Measurements from ENCODE around the gene MEOX2.

Gene MEOX2

GRCh38 chr7:15686295-15686956 lies at the start of gene MEOX2:
MEOX2 (minus strand) TSS chr7:15686683; CDS start chr7:15686402, 281 bp downstream.
- DNase-seq (ENCODE audit: low spot score), result no peak

GRCh38 chr7:15729746-15730145 lies 43.3 kb upstream of the MEOX2 start:
- DNase-seq (ENCODE audit: low spot score), result no peak

GRCh38 chr7:15725051-15725450 lies 38.6 kb upstream of the MEOX2 start:
- no peak for DNase-seq (ENCODE audit: low spot score)

GRCh38 chr7:15723841-15724240 lies 37.4 kb upstream of the MEOX2 start:
- no peak for DNase-seq (ENCODE audit: low spot score)

- DNase-seq (ENCODE audit: low spot score), result peak; percentile 16
Measured at GRCh38 chr7:15720849-15721471, 34.5 kb upstream of the MEOX2 start.

- no peak for DNase-seq (ENCODE audit: low spot score)
Measured at GRCh38 chr7:15719311-15719710, 32.8 kb upstream of the MEOX2 start.

GRCh38 chr7:15715435-15715834 lies 29.0 kb upstream of the MEOX2 start:
- no peak for DNase-seq (ENCODE audit: low spot score)

- peak; percentile 12 for DNase-seq (ENCODE audit: low spot score)
Measured at GRCh38 chr7:15709978-15710377, 23.5 kb upstream of the MEOX2 start.

GRCh38 chr7:15707570-15707969 lies 21.1 kb upstream of the MEOX2 start:
- no peak for DNase-seq (ENCODE audit: low spot score)

GRCh38 chr7:15703732-15704131 lies 17.2 kb upstream of the MEOX2 start:
- DNase-seq (ENCODE audit: low spot score), result no peak

- DNase-seq (ENCODE audit: low spot score), result no peak
Measured at GRCh38 chr7:15692501-15693020, 6.1 kb upstream of the MEOX2 start.

GRCh38 chr7:15688911-15689310 lies 2.4 kb upstream of the MEOX2 start:
- DNase-seq (ENCODE audit: low spot score), result no peak

- no peak for DNase-seq (ENCODE audit: low spot score)
Measured at GRCh38 chr7:15688279-15688626, 1.8 kb upstream of the MEOX2 start.

GRCh38 chr7:15687546-15688278 lies 1.2 kb upstream of the MEOX2 start:
- DNase-seq (ENCODE audit: low spot score), result no peak

GRCh38 chr7:15686957-15687545 lies 568 bp upstream of the MEOX2 start:
- DNase-seq (ENCODE audit: low spot score), result no peak

- no peak for DNase-seq (ENCODE audit: low spot score)
Measured at GRCh38 chr7:15685358-15686294, 857 bp downstream of the MEOX2 start.

- DNase-seq (ENCODE audit: low spot score), result no peak
Measured at GRCh38 chr7:15684871-15685270, 1.6 kb downstream of the MEOX2 start.

- no peak for DNase-seq (ENCODE audit: low spot score)
Measured at GRCh38 chr7:15684111-15684800, 2.2 kb downstream of the MEOX2 start.

- no peak for DNase-seq (ENCODE audit: low spot score)
Measured at GRCh38 chr7:15682751-15683245, 3.7 kb downstream of the MEOX2 start.

- DNase-seq (ENCODE audit: low spot score), result no peak
Measured at GRCh38 chr7:15682111-15682510, 4.4 kb downstream of the MEOX2 start.

- no peak for DNase-seq (ENCODE audit: low spot score)
Measured at GRCh38 chr7:15681631-15682030, 4.9 kb downstream of the MEOX2 start.
